ENCODE measurements around the gene GPR150.

GPR150 gene

DNA sequence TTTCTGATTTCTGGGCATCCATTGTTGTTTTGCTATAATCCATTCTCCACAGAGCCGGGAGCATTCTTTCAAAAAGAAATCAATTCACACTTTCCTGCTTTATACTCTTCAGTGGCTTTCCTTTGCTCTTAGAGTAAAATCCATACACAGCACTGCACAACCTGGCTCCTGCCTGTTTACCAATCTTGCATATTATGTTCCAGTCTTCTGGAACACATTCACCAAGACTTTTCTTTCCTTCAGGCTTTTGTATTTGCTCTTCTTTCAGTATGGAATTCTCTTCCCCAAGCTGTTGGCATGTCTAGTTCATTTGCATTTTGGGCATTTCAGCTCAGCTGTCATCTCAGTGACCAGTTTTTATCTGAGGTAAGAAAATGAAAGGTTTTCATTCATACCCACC, 33.0 kb downstream of the GPR150 start:
- FAIRE-seq, result no peak

GRCh38 chr5:95654196-95654595, 34.3 kb downstream of the GPR150 start:
- FAIRE-seq, result peak; percentile 3

DNA sequence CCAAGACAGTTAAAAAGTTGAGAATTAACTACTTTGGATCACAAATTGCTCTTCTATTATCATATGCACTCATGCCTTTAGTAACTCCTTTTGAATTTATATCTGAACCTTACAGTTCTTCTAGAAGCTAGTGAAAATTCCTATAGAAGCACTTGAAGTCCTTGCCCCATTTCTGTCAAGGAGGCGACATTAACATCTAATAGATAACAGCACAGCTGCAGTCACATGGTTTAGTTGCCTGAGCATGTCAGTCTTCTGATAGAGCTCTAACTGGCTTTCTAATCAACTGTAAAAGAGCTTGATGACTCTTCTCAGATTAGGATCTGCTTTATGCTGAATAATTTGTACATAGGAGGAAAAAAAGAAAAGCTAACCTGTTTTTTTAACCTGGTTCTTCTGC, 35.7 kb downstream of the GPR150 start:
- FAIRE-seq, result no peak

- no peak for FAIRE-seq
These were observed 40.2 kb downstream of the GPR150 start for GRCh38 chr5:95660060-95660459.

DNA sequence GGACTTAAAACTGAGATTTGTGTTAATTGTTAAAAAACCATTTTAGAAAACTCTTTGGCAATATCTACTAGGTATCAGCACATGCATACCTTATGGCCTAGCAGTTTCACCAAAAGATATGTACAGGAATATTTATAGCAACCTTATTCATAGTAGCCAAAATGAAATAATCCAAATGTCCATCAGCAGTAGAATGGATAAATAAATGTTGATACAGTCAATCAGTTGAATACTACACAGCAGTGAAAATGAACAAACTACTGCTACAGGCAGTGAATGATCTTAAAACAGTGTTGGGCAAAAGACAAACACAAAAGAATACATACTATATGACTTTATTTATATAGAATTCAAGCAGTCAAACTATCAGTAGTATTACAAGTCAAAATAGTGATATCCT, 43.1 kb downstream of the GPR150 start:
- no peak for FAIRE-seq

- FAIRE-seq, result peak; percentile 87
These were observed 44.4 kb downstream of the GPR150 start for GRCh38 chr5:95664204-95664786.

DNA sequence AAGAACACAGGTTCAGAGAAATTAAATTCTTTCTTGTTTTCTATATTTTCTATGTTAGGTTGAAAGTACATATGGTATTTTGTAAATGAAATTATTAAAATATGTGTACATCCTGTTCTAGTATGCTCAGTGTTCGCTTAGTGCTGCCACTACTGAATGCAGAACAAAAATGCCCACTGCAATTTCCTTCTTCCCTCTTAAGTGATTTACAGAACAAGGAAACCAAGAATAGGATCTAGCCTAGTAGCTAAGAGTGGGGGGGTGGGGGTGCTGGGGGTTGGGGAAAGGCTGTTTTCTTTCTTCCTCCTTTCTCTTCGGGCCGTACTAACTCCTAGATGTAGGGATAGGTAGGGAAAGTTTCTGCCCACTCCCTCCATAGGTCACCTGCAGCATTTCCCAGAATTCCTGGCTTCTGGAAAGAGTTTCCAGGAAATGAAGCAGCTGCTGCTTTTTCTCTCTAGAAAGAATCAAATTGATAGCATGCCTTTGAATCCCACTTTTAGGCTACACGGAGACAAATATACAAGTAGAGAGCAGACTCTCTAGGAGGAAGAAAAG, 47.3 kb downstream of the GPR150 start:
- no peak for FAIRE-seq

- FAIRE-seq, result no peak
These were observed 47.8 kb downstream of the GPR150 start for GRCh38 chr5:95667678-95668077.

GRCh38 chr5:95668216-95668615, 48.3 kb downstream of the GPR150 start:
- no peak for FAIRE-seq

DNA sequence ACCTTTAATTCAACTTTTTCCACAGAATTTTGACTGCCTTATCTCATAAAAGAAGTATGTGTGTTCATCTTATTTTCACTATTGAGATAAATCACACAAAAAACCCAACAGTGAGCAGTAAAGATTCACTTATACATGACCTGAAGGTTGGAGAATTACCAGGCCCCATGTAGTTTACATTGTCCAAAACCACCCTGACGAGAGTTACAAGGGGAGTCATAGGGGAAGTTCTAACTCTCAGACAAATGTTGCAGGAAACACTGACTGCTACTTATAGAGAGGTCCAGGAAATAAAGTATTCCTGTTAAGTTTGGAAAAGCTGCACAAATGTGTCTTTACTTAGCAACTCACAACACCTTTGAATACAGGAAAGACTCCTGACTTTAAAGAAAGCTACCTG, 48.8 kb downstream of the GPR150 start:
- no peak for FAIRE-seq

- FAIRE-seq, result no peak
These were observed 49.7 kb downstream of the GPR150 start for GRCh38 chr5:95669540-95669939.

DNA sequence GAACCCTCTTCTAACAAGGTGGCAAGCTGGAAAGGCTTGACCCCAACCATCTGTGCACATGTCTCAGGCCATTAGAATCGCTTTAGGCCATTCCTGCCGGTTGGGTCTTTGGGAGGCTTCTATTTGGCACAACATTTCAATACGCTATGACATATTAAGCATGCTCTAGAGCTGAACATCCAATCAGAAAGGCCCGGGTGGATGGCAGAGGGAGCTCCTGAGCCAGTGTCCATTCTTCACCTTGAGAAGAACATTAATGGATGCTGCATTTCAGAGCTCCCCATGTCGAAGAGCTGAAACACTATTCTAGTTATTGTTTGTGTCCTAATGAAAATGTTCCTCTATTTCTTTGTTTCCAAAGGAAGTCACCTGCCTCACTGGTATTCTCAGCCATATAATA, 50.1 kb downstream of the GPR150 start:
- no peak for FAIRE-seq

DNA sequence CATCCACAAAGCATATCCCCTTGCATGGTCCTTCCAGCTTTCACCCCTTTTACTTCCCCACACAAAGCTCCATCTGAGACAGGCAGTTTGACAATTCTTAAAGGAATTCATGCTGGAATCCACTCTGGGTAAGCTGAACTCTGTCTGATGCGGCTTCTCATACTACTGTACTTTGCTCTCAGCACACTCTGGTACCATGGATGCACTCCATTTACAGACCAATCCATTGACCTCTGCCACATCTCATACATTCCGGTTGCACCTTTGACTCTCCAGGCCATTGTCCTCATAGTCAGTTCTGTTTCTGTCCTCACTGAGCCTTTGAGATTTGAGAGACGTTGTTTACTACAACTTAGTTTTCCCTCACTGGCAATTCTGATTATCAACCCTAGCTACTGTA, 50.7 kb downstream of the GPR150 start:
- FAIRE-seq, result no peak
